Brain pericyte (primary cell): ENCODE data around the gene CTIF.
A peak's percentile ranks its signal among the peaks of the same experiment; 100 is the strongest.
"Not testable (repeated sequence)": the region's sequence is repeated elsewhere in the genome, so short reads cannot be mapped to it uniquely, and the experiment has no call there.

Experiments
- DNase-seq: peaks from one replicate; pipeline ENCODE4 v3.0.0-alpha.2; 2012; ENCODE audit warnings: low read depth, low spot score

The CTIF gene

DNA sequence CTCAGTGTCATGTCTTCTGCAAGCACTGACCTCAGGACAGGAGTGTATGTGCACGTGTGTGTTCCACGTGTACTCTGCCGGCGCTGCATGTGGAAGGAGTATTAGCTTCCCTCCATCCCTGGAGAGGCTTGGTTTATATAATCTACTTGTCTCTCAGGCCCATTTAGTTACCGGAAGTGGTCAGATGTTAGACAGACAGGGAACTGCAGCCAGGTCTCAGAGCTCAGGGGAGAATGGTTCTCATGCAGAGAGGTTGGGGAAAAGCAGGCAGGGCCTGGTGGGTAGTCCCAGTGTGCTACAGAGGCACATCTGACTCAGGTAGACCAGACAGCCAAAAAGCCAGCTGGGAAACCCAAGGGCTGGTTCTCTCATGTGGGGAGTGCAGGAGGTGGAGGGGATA lies 167.9 kb downstream of the CTIF start:
- no peak for DNase-seq

DNA sequence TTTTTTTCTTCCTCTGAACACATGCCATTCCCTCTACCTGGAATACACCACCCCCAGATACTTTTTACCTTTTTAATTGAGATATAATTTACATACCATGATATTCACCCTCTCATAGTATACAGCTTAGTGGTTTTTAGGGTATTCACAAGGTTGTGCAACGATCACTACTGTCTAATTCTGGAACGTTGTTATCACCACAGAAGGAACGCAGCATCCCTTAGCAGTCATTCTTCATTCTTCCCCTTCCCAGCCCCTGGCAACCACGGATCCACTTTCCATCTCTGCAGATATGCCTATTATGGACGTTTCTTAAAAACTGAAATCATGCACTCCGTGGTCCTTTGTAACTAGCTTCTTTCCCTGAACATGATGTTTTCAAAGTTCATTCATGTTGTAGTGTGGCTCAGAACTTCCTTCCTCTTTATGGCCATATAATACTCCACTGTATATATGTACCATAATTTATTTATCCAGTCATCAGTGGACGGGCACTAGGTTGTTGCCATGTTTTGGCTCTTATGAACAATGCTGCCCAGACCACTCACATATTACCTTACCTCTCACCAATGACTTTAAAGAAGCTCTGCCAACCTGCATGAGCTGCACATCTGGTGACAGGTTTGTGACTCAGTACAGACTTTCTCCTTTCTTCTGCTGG lies 168.9 kb downstream of the CTIF start:
- DNase-seq: no peak

DNA sequence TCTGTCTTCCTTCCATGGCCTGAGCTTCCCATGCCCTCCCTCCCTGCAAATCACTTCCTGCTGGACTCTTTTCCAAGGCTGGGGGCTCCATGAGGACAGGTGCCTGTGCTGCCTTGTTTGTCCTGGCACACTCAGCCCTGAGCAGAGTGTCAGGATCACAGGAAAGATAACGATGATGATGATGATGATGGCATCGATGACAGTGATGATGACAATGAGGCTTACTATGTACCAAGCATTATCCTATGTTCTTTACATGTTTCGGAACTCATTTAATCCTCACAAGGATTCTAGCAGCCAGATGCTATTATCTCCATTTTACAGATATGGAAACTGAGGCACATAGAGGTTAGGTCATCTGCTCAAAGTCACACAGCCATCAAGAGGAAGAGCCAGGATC lies 170.0 kb downstream of the CTIF start:
- DNase-seq: no peak

DNA sequence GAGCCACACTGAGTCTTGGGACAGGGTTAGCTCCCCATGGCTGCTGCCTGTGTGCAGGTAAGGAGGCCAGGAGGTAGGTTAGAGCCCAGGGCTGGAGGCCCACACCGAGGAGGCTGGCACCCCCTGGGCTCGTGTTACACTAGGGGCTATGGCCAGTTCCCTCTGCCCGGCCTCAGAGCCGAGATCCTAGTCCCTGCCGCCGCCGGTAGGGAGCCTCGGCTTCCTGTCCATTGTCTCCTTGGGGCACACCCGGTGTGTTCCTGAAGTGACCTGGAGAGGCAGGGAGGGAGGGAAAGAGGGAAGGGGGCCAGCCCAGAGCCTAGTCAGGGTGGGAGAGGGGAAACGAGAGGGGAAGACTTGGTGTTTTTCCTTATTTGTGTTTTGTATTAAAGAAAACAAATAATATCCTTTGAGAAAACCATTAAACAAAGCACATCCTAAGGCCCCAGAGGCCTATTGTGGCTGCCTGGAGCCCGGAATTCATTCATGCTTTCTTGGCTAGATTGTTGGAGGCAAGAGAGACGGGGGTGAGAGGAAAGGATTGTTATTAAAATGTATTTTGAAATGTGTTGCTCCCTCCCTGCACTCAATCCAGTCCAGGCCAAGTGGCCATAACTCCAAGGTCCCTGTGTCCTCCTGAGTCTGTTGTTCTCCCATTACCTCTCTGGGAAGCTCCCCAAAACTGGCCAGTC lies 170.7 kb downstream of the CTIF start:
- no peak for DNase-seq

DNA sequence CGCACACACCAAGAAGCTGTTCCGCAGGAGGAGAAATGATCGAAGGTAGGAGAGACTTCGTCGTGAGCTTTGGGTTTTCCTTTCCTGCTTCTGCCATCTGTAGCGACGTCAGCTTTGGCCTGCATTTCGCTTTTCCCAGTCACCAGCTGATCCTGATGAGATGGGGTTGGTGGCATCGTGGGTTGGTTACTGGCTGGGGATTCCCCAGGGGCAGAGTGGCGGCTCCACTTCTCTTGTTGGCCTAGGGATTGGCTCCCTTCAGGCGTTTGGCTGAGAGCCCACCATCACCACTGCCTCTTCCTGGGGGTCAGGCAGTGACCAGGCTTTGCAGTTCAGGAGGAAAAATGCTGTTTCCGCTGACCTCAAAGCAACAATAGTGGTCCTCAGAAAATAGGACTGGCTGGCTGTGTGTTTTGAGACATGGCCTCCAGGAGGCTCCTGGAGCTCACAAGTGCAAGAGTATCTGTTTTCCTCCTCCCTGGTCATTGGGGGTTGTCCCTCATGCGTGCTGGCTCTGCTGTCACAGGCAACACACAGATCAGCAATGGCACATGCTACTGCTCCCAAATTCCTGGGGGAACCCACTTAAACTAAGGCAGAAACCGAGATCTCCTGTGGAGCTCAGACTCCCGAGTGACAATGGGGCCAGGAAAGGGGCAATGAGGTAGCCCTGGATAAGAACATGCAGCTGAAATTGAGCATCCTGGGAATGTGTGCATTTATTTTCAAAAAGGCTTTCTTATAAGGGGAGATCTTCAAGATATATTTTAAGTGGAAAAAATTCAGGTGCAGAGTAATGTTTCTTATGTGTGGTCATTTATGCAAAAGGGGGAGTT lies 173.0 kb downstream of the CTIF start:
- no peak for DNase-seq

DNA sequence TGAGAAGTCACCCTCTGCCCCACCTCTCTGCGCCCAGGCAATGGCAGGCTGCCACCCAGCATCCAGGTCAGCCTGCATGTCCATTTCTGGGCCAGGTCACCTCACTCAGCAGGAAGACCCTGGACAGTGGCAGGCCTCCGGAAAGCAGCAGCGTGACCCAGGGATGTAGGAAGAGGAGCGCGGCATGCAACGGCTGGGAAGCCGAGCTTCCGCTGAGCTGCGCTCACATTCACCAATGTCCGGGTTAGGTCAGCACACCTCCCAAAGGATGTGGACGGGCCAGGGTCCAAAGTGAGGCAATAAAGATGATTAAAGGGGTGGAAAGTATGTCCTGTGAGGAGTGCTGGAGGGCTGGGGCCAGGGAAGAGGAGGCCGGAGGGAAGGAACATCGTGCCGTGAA lies 174.5 kb downstream of the CTIF start:
- DNase-seq: no peak

DNA sequence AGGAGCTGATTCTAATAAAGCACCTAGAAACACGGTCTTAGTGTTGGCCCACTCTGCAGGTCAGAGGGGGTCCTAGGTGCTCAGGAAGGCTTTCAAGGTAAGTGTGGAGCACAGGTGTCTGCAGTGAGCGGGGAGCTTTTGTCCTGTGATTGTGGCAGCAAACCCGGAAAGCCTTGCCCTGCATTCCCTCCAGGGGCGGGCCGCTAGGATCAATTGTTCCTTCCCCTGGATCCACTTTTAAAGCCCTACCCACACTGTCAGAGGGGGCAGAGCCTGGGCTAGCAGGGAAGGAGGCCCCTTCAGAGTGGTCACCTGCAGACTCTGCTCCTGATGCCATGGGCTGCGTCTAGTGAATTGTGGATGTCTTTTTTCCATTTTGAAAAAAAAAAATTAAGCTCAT lies 176.0 kb downstream of the CTIF start:
- no peak for DNase-seq

DNA sequence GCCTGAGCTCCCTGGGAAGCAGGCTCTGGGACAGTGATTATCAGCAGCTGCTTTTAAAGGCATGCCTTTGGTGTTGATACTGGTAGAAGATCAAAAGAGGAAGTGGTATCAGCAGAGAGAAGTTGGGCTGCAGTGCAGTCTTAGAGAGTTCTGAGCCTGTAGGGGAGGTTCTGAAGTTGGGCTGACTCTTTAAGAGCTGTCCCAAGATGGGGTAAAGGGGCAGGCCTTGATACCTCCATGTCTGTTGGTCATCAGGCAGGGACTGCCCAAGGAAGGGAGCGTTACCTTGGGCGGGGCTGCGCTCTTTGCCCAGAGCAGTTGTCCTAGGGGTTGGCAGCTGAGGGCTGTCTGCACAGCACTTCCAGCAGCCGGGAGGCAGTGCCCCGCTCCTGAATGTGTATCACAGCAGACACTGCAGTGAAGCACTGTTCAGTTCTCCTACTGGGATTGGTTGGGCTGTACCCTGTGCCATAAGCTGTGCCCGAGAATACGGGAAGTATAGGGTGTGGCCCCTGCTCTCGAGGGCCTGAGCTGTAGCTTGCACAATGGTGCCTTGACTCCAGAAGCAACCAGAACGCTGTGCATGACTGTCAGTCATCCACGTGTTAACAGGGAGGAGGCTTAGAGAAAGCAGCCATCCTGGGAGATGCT lies 177.0 kb downstream of the CTIF start:
- no peak for DNase-seq

DNA sequence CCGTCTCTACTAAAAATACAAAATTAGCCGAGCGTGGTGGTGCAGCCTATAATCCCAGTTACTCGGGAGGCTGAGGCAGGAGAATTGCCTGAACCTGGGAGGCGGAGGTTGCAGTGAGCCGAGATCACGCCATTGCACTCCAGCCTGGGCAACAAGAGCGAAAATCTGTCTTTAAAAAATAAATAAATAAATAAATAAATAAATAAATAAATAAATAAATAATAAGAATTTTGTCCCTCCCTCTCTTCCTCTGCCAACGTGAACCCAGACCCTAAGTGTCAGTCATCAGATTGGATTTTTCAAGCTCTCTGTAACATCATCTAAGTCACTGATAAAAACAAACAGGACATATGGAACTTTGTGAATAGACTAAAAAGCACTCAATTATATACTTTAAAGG lies 178.4 kb downstream of the CTIF start:
- DNase-seq: not testable (repeated sequence)

DNA sequence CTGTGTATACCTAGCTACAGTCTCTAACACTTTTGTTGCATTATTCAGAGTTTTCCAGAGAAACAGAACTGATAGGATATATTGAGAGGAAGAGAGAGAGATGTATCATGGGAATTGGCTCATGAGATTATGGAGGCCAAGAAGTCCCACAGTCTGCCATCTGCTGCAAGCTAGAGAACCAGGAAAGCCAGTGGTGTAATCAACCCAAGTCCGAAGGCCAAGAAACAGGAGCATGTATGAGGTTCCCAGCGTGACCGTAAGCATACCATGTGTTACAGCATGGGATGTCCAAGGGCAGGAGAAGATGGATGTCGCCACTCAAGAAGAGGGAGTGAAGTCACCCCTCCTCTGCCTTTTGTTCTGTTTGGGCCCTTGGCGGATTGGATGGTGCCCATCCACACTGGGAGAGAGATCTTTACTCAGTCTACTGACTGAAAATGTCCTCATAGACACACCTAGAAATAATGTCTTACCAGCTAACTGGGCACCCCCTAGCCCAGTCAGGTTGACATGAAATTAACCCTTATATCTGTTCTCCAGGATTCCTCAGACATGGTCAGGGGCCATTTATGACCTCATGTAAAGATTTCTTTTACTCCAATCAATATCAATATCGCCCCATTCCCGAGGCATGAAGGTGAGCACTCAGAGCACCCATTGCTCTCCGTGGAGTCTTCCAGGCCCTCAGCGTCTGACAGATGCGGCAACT lies 179.6 kb downstream of the CTIF start:
- DNase-seq: no peak

DNA sequence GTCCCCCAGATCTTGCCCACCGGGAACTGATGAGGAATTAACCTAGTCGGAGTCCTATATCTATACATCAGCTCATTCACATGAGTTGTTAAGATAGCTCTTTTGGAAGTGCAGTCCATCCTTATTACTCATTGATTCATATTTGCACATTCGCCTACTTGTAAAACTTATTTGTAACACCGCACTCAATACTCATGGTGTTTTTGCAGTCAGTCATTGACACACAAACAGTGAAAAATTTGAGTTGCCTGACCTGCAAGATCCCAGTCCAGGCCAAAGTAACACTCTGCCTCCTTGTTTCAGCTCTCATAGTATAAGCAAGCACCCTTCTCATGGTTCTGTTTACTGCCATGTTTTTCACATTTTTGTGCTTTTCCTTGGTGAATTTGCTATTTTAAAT lies 180.6 kb downstream of the CTIF start:
- no peak for DNase-seq

DNA sequence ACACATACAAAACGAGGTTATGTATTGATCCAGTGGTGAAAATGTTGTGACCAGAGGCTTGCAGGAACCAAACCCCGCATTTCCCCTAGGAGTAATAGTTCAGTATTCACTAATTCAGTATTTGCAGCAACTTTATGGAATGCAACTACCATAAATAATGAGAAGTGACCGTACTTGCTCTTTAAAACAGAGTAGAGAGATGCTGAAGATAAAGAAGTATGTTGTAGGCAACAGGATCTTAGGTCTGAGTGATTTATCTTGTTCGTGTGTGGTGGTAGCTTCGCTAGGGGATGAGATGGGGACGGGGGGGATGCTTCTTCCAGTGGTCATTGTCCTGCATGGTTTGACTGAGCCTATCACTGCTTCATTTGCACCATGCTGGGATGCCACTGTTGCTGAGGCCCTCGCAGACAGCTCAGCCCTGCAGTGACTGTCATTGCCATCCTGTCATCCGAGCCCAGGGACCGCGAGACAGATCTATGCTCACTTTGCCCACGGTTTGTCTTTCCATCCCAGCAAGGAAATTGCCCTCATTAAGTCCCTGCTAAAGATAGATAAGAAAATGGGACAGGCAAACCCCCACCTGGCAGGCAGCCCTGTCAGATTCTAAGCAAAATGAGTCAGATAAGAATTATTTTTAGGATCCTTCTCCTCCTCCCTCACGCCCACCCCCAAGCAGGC lies 181.3 kb downstream of the CTIF start:
- DNase-seq: no peak

DNA sequence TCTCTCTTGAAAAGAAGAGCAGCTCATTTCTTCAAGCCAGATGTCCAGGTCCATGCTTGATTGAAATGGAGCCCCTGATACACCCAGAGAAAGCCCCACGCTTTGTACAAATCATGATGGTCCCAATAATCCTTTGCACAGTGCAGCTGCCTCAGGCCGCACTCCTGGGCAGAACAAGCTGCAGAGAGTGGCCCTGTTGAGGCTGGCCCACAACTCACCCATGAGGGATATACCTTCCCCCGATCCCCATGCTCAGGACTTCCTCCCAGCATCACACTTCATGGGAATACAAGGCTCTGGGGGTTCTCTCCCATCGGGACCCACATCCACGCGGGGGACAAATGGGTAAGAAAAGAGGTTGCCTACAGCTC lies 181.8 kb downstream of the CTIF start:
- no peak for DNase-seq

DNA sequence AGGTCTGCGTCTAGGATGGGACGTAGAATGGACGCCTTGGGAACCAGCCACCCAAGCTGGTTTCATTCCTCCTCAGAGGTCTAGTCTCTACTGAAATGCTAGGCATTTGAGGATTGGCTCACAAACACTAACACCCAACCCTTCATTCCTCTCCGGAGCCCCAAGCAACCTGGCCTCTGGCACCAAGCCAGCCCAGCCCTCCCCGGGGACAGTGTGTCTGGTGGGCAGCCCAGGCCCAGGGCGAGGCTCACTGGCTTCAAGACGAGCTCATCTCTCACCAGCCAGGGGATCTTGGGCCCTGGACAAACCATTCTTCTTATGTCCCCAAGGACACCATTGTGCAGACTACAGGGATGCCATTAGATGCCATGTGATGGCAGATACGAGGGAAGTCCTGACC lies 182.5 kb downstream of the CTIF start:
- DNase-seq: no peak

DNA sequence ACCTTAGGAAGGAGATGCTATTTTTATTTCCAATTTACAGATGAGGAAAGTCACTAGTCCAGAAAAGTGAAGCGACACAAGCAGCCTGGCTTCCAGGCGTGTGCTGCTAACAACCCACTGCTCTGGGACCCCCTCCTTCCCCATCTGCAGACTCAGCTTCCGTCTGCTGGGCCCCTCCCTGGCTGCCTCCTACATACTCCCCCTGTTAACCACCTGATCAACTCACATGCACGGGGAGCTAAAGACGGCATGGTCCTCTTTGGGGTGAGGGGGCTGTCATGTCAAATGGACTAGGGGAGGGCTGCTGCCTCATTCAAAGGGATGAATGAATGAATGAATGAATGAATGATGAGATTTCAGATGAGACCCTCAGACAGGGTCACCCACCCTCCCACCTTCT lies 184.2 kb downstream of the CTIF start:
- no peak for DNase-seq

DNA sequence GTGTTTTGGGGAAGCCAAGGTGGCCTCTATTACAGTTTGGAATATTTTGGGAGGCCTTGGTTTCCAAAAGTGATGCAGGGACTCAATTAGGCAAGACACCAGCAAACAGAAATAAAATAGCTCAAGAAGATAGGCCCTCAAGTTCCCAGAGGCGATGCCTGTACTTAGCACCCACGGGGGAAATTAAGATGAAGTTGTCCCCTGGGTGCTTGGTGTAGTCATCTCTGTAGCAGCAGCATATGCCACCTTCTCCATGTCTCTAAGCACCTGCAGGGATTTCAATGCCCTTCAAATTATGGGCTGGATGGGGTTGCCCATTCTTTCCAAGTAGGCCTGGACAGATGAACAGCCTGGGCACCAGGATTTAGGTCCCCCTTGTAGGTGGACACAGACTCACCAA lies 185.0 kb downstream of the CTIF start:
- DNase-seq: no peak

DNA sequence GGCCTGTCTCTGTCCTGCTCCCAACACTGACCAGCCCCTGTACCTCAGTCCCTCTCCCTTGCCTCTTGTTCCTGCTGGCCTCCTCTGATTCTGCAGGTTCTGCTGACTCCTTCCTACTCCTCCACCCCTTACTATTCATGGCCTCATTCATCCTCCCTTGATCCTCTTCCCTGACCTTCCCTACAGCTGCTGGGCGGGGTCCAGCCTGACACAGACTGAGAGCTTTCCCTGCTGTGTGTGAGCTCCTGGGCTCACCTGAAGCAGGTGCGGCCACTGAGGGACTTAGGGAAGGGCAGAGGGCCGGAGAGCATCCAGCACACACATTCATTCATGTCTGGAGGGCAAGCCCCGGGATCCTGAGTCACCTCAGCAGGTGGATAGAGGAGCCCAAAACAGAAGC lies 185.6 kb downstream of the CTIF start:
- no peak for DNase-seq

DNA sequence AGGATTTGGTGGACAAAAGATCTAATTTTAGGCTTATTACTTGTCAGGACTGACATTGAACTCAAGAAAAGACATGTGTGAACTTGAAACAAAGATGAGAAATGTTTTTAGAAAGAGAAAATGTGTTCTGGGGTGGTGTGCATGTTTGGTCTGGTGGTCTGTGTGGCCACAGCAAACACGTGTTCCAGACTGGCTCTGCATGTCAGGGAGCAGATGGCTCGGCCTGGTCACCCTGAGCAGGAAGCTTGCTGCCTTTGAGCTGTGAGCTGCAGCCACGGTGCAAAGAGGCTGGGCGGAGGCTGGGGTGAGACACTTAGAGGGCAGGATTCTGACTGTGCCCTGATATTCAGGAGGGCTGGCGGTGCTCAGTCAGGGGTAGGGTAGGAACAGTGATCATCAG lies 186.1 kb downstream of the CTIF start:
- no peak for DNase-seq

DNA sequence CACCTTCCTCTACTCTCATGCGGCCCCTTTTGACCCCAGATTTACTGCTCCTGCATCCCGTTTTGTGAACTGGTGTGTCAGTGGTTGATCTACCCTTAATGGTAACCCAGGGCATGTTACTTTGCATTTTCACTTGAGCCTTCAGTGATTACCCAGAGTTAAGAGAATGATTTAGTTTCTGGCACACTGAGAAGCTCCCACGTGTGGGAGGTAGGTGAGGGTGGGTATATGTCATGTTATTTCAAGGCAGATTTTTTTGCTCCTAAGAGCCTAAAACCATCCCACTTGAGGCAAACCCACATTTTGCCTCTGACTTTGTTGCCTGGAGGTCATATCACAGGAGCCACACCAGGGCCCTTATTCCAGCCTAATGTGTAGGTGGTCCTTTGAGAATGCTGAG lies 186.7 kb downstream of the CTIF start:
- no peak for DNase-seq

DNA sequence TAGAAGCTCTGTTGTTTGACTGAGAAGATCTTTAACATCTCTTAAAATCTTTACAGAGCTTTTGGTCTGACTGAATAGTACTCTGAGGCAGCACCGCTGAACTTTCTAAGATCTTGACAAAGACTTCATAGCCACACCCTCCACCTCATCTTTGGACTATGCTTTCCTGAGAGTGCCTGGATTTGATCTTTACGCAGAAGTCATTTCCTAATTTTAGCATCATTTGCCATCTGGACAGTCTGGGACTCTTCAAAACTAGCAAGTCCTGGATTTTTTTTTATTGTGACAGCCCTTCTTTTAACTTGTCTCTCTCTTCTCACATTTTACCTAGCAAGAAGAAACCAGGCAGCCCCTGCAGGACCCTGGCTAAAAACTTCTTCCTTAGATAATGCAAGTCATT lies 188.8 kb downstream of the CTIF start:
- DNase-seq: no peak

DNA sequence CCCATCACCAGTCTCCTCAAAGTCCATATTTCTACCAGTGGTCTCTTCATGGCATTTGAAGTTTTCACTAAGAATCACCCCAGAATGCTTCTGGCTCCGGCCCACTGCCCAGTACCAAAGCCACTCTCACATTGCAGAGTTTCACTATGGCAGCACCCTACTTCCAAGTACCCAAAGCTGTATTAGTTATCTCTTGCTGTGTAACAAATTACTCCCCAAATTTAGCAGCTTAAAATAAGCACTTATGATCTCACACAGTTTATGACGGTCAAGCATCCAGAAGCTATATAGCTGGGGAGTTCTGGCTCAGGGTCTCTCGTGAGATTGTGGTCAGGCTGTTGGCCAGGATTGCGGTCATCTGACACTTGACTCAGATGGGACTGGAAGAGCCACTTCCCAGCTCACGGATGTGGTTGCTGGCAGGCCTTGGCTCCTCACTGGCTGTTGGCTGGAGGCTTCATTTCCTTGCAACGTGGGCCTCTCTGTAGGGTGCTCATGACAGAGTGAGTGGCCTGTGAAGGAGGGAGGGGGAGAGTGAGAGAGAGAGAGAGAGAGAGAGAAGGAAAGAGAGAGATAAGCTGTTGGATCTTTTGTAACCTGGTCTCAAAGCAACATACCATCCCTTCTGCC lies 189.5 kb downstream of the CTIF start:
- peak; percentile 69 for DNase-seq
